Kasumi-1 (cell line): Measurements from ENCODE around the gene PRKACA.
"Not testable (repeated sequence)": the region's sequence is repeated elsewhere in the genome, so short reads cannot be mapped to it uniquely, and the experiment has no call there.

ENCODE experiments used
- DNase-seq, 2 experiments: peaks; one replicate each; lab custom pipeline; 2025; lab: John Stamatoyannopoulos, UW

Gene PRKACA

DNA sequence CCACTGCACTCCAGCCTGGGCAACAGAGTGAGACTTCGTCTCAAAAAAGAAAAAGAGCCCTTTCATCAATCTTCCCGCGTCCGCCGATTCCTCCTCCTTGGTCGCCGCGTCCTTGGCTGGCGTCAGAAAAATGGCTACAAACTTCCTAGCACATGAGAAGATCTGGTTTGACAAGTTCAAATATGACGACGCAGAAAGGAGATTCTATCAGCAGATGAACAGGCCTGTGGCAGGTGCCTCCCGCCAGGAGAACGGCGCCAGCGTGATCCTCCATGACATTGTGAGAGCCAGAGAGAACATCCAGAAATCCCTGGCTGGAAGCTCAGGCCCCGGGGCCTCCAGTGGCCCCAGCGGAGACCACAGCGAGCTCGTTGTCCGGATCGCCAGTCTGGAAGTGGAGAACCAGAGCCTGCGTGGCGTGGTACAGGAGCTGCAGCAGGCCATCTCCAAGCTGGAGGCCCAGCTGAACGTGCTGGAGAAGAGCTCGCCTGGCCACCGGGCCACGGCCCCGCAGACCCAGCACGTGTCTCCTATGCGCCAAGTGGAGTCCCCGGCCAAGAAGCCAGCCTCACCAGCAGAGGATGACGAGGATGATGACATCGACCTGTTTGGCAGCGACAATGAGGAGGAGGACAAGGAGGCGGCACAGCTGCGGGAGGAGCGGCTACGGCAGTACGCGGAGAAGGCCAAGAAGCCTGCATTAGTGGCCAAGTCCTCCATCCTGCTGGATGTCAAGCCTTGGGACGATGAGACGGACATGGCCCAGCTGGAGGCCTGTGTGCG is 47.1 kb downstream of the PRKACA start:
- no peak for DNase-seq

DNA sequence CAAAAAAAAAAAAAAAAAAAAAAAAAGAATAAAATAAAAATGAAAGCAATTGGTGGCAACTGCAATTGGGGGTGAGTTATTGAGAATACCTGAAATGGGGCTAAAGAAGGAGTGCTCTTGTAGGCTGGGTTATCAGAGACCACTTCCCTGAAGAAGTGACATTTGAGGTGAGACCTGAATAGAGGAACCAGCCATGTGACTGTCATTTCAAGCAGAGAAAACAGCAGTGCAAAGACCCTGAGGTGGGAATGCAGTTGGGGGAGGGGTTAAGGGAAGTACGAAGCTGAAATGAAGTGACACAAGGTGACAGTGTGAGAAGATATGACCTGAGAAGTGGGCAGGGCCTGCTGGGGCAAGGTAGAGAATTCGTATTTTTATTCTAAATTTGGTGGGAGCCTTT is 51.4 kb downstream of the PRKACA start:
- DNase-seq, result no peak

DNA sequence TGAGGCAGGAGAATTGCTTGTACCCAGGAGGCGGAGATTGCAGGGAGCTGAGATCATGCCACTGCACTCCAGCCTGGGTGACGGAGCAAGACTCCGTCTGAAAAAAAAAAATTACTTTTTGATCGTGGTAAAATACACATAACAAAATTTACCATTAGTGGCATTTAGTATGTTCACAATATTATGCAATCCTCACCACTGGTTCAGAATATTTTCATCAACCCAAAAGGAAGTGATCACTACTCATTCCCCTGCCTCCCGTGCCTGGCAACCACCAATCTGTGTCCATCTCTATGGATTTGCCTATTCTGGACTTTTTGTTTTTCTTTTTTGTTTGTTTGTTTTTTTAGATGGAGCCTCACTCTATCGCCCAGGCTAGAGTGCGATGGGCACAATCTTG is 54.5 kb downstream of the PRKACA start:
- DNase-seq, result no peak

- no peak for DNase-seq
These were observed 55.1 kb downstream of the PRKACA start for GRCh38 chr19:14062558-14062855.

GRCh38 chr19:14061751-14062557 is 55.6 kb downstream of the PRKACA start, which contains the start of gene PALM3:
Gene PALM3, minus strand, starts transcription at chr19:14062076. Its CDS starts 96 bp downstream, at chr19:14061980.
- DNase-seq, result no peak

DNA sequence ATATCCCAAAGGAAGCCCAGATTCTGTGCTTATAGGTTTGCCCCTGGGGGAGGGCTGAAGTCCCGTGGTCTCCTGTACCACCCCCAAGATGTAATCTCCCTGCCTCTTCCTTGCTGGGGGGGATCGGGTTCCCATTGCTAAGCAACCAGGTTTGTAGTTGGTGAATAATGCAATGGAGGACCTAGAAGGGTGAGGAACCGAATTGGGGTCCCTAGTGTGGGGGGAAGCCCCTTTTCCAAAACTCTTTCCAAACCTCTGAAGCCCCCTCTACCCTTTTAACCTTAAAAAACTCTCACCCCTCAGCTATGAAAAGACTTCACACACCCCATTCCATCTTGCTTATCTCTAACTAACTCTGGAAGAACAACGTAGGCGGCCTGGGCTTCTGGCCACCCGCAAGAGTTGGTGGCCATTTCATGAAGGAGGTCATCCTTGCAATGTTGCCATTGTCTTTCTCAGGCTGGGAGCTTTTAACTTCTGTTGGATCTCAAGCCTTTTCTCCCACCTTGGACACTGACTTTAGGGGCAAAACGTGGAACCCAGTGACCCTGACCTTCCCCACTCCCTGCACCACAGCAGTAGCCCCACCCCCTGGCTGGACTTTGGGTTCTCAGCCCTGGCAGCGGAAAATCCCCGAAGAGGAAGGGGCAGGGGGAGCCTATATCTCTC is 56.3 kb downstream of the PRKACA start:
- DNase-seq, result no peak

- DNase-seq, result no peak
These were observed 57.9 kb downstream of the PRKACA start for GRCh38 chr19:14059652-14060155.

- DNase-seq, result peak in 1 of 2 experiments; percentile 17
These were observed 58.5 kb downstream of the PRKACA start for GRCh38 chr19:14059093-14059480.

DNA sequence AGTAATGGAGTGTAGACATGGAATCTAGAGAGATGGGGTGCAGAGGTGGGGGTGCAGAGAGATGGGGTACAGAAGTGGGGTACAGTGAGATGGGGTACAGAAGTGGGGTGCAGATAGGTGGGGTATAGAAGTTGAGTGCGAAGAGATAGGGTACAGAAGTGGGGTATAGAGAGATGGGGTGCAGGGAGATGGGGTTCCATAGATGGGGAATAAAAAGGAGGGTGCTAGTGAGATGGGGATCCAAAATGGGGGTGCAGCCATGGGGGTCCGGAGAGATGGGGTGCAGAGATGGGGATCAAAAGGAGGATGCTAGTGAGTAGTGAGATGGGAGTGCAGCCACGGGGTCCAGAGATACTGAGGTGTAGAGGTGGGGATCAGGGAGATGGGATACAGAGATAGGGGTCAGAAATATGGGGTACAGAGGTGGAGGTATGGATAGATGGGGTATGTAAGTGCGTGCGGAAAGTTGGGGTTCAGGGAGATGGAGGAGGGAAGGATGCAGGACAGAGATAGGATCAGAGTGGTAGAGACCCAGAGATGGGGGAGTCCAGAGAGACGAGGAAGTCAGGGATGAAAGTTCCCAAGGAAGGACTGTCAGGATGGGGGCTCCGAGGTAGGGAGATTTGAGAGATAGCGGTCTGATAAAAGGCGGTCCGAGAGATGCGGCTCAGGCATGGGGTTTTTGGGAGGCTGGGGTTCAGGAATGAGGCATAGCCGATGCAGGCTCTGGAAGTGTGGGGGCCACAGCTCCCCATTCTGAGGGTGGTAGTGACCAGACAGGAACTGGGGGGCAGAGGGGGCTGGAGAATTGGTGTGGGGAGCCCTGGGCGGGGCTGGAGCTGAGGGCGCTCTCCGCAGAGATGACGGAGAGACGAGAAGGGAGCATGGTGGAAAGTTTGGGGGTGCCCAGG is 59.1 kb downstream of the PRKACA start:
- no peak for DNase-seq

DNA sequence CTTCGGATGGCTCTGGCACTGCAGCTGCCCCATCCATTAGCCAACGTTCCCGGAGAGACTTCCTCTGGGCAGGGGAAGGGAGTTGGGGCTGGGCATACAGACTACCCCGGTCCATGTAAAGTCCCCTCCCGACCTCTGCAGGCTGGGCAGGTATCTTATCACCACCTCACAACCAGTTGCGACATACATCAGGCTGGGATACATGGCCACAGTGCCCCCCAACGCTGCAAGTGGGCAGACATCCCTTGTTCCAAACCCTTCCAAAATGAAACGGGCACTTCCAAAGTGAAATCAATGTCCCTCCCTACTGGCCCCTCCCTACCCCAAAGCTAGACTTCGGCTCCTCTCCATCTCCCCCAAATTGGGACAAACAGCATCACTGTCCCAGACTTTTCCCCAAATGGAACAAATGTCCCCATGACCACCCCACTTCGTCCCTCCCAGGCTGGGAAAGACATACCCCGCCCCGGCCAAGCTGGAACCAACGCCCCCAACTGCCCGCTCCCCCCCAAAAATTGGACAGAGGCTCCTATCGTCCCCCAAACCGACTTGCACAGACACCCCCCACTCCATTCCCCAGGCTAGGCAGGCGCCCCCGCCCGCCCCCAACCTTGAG is 60.7 kb downstream of the PRKACA start:
- no peak for DNase-seq

DNA sequence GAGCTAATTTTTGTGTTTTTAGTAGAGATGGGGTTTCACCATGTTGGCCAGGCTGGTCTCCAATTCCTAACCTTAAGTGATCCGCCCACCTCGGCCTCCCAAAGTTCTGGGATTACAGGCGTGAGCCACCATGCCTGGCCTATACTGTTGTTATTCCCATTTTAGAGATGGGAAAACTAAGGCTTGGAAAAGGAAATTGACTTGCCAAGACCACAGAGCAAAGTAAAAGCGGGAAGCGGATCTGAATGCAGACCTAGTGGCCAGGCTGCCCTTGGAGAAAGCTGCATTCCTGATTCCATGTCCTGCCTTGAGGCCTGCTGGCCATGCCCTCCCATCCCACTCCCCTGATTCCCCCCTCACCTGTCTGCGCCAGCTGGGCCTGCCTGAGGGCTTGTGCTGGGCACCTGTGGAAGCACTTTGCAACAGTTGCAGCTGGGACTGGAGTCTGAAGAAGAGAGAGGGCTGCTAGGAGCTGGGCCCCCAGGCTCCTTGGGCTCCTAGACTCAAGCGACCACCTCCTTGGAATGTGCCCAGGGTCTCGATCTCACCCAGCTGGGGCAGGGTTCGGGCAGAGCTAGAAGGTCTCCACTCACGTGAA is 61.4 kb downstream of the PRKACA start:
- DNase-seq, result no peak

DNA sequence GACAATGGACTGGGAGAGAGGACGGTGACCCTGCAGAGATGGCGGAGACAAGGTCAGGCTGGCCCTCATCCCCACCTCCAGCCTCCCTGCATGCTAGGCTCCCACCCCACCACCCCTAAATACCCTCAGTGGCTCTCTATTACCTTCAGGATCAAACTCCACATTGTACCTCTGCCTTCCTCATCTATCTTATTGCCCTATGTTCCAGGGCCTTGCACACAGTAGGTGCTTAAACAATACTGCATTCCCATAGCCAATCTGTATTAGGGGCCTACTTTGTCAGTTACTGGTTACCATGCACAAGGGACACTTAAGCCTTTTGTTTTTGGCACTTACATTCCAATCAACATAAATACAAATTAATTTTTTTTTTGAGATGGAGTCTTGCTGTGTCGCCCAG is 62.2 kb downstream of the PRKACA start:
- DNase-seq, result no peak

DNA sequence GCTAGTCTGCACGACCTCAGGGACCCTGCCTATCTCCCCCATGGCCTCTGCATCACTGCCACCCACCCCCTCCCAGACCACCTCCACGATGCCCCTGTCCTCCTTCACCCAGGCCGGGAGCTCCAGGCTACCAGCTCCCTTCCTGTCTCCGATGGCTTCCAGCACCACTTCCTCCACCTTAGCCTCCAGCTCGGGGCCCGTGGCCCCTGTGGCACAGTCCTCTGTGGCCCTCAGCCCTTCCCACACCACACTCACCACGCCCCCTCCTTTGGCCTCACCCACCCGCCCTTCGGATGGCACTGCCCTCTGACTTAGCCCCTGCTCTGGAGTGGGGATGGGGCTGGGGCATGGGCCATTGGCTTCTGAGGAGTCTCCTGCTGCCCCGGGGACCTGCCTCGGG is 62.8 kb downstream of the PRKACA start:
- DNase-seq, result no peak

- DNase-seq, result no peak
These were observed 63.5 kb downstream of the PRKACA start for GRCh38 chr19:14054099-14054498.

DNA sequence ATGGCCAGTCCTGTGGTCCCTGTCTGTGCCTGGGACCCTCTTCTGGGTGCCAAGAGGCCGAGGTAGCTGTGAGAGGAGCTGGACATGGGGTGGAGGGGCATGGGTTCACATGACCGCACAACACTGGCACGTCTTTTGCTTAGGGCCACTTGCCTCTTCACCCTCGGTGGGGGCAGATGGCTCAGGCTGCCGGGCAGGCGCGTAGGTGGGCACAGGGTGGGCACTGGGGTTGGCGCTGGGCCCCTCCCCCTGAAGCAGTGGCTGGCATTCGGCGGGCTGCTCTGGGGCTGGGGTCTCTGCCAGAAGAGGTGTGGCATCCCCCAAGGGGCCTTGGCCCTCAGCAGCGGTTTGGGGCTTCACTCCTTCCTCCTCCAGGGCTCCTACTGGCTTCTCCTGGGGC is 64.1 kb downstream of the PRKACA start:
- no peak for DNase-seq

GRCh38 chr19:14053032-14053431 is 64.5 kb downstream of the PRKACA start:
- no peak for DNase-seq

- no peak for DNase-seq
These were observed 65.1 kb downstream of the PRKACA start for GRCh38 chr19:14052470-14052869.

DNA sequence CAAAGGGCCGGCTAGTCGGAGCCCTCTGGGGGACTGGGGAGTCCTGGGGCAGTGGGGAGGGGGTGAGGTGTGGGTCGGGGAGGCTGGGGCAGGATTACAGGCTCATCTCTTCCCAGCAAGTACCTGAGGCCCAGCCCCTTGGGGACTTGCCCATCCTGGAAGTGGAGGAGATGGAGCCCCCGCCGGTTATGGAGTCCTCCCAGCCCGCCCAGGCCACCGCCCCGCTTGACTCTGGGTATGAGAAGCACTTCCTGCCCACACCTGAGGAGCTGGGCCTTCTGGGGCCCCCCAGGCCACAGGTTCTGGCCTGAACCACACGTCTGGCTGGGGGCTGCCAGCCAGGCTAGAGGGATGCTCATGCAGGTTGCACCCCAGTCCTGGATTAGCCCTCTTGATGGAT is 65.6 kb downstream of the PRKACA start:
- DNase-seq, result no peak

DNA sequence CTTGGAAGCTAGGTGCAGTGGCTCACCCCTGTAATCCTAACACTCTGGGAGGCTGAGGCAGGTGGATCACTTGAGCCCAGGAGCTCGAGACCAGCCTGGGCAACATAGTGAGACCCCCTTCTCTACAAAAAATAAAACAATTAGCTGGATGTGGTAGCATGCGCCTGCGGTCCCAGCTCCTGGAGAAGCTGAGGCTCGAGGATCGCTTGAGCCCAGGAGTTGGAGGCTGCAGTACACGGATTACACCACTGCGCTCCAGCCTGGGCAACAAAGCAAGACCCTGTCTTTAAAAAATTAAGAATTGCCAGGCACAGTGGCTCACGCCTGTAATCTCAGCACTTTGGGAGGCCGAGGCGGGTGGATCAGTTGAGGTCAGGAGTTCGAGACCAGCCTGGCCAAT is 66.6 kb downstream of the PRKACA start:
- DNase-seq, result not testable (repeated sequence)

DNA sequence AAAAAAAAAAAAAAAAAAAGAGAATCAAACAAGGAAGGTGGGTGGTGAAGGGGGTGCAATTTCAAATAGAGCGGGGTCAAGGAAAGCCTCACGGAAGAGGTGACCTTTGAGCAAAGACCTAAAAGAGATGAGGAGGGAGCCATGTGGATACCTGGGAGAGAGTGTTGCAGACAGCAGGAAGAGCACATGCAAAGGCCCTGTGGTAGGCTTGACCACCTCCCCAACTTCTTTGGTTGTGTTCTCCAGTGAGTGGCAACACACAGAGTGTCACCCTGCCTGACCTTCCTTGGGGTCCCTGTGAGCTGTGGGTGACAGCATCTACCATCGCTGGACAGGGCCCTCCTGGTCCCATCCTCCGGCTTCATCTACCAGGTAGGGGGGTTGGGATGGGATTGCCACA is 67.0 kb downstream of the PRKACA start:
- DNase-seq, result no peak
